Trophoblast cell (in vitro differentiated cells and primary cell): Measurements from ENCODE around the gene MDH1B.

Source experiments
- DNase-seq, 2 donors: peaks; one replicate each; pipeline ENCODE4 v3.0.0-alpha.2; 2016
- H2AFZ ChIP-seq: 2 replicates; pipeline ENCODE4 v1.6.1; 2013; ENCODE audit warnings: low read length, moderate library complexity, mild to moderate bottlenecking; ENCODE audit not compliant: insufficient read depth, poor library complexity
- H2AK5ac ChIP-seq: 2 replicates; pipeline ENCODE4 v1.6.1; 2013; ENCODE audit warnings: mild to moderate bottlenecking, low read length
- H2BK120ac ChIP-seq: 2 replicates; pipeline ENCODE4 v1.6.1; 2013; ENCODE audit warnings: low read length, mild to moderate bottlenecking, moderate library complexity; ENCODE audit not compliant: insufficient read depth, poor library complexity
- H2BK12ac ChIP-seq: 2 replicates; pipeline ENCODE4 v1.6.1; 2013; ENCODE audit warnings: mild to moderate bottlenecking, low read length, moderate library complexity
- H2BK5ac ChIP-seq: 2 replicates; pipeline ENCODE4 v1.6.1; 2013; ENCODE audit warnings: low read length, low read depth, moderate library complexity, mild to moderate bottlenecking; ENCODE audit not compliant: poor library complexity
- H3K14ac ChIP-seq: 2 replicates; pipeline ENCODE4 v1.6.1; 2013; ENCODE audit warnings: mild to moderate bottlenecking, low read length
- H3K18ac ChIP-seq: 2 replicates; pipeline ENCODE4 v1.6.1; 2013; ENCODE audit warnings: mild to moderate bottlenecking, low read length
- H3K23ac ChIP-seq: 2 replicates; pipeline ENCODE4 v1.6.1; 2013; ENCODE audit warnings: low read length
- H3K27ac ChIP-seq: 2 replicates; pipeline ENCODE4 v1.5.1; 2013; ENCODE audit warnings: low read depth, mild to moderate bottlenecking, inconsistent platforms, low read length, moderate library complexity
- H3K27me3 ChIP-seq: 2 replicates; pipeline ENCODE4 v1.6.1; 2013; ENCODE audit warnings: inconsistent platforms, mild to moderate bottlenecking, low read length, moderate library complexity; ENCODE audit not compliant: insufficient read depth
- H3K36me3 ChIP-seq, 2 experiments: 1 replicate in 1 of 2; 2 replicates in 1 of 2; pipeline ENCODE4 v1.6.1; 2013; ENCODE audit warnings: low read length in 2 of 2, mild to moderate bottlenecking in 2 of 2, moderate library complexity in 1 of 2; ENCODE audit not compliant: insufficient read depth in 2 of 2, control insufficient read depth in 1 of 2
- H3K4ac ChIP-seq: 2 replicates; pipeline ENCODE4 v1.6.1; 2013; ENCODE audit warnings: low read depth, mild to moderate bottlenecking, low read length, moderate library complexity
- H3K4me1 ChIP-seq, 2 experiments: 1 replicate in 1 of 2; 2 replicates in 1 of 2; pipeline ENCODE4 v1.6.1; 2013; ENCODE audit warnings: low read length in 2 of 2, mild to moderate bottlenecking in 2 of 2, moderate library complexity in 1 of 2; ENCODE audit not compliant: insufficient read depth in 2 of 2, control insufficient read depth in 1 of 2
- H3K4me2 ChIP-seq: 2 replicates; pipeline ENCODE4 v1.6.1; 2013; ENCODE audit warnings: inconsistent platforms, mild to moderate bottlenecking, low read length, moderate library complexity
- H3K4me3 ChIP-seq: 2 replicates; pipeline ENCODE4 v1.5.1; 2013; ENCODE audit warnings: mild to moderate bottlenecking, low read depth, low read length, inconsistent platforms
- H3K79me1 ChIP-seq: one replicate; pipeline ENCODE4 v1.6.1; 2013; ENCODE audit warnings: low read length
- H3K79me2 ChIP-seq: 2 replicates; pipeline ENCODE4 v1.6.1; 2013; ENCODE audit warnings: low read length, mild to moderate bottlenecking; ENCODE audit not compliant: control insufficient read depth, insufficient read depth, poor library complexity
- H3K9ac ChIP-seq: 2 replicates; pipeline ENCODE4 v1.6.1; 2013; ENCODE audit warnings: mild to moderate bottlenecking, low read length
- H3K9me3 ChIP-seq: 2 replicates; pipeline ENCODE4 v1.6.1; 2013; ENCODE audit warnings: low read depth, mild to moderate bottlenecking, control low read depth, inconsistent platforms, low read length; ENCODE audit not compliant: insufficient read depth
- H4K12ac ChIP-seq: 2 replicates; pipeline ENCODE4 v1.6.1; 2013; ENCODE audit warnings: low read depth, mild to moderate bottlenecking, low read length, moderate library complexity
- H4K8ac ChIP-seq: 2 replicates; pipeline ENCODE4 v1.6.1; 2013; ENCODE audit warnings: low read depth, mild to moderate bottlenecking, low read length, moderate library complexity
- H4K91ac ChIP-seq: one replicate; pipeline ENCODE4 v1.6.1; 2013; ENCODE audit warnings: low read depth, mild to moderate bottlenecking, low read length, moderate library complexity
- WGBS: extraction: QIAGEN DNeasy Blood & Tissue Kit; methylation state at CpG from one replicate; pipeline ENCODE4 v1.1.7; 2013; ENCODE audit warnings: missing lambda C conversion rate; ENCODE audit not compliant: insufficient read length, insufficient coverage; ENCODE audit errors: extremely low coverage; 5-methylcytosine and 5-hydroxymethylcytosine counted together

MDH1B gene

GRCh38 chr2:206701952-206702605, 63.0 kb downstream of the MDH1B start:
- Histone ChIP-seq H3K79me1 (no peaks in the 10 kb centered on the region), H3K36me3 (no peaks in the 10 kb centered on the region), H2BK5ac (no peak overlapping the region), H3K14ac (no peak overlapping the region), H3K23ac (no peak overlapping the region), H2AFZ (no peak overlapping the region), H3K79me2 (no peaks in the 10 kb centered on the region), H3K27me3 (no peaks in the 10 kb centered on the region), H3K4me3 (no peak overlapping the region), H3K27ac (no peak overlapping the region), H2BK120ac (no peak overlapping the region), H3K4me2 (no peak overlapping the region), H4K12ac (no peak overlapping the region), H3K9me3 (no peaks in the 10 kb centered on the region), H2AK5ac (no peak overlapping the region), H4K8ac (no peak overlapping the region), H2BK12ac (no peak overlapping the region), H3K4me1 (no peaks in the 10 kb centered on the region), H3K9ac (no peak overlapping the region), H3K4ac (no peak overlapping the region), H3K18ac (no peak overlapping the region), H4K91ac (no peak overlapping the region)
- DNase-seq = no peak
- WGBS = no CpG with 5 or more reads among the region's 8 CpGs

- no peaks in the 10 kb centered on the region for H3K79me1 ChIP-seq
- no peak for DNase-seq
- no CpG with 5 or more reads among the region's 8 CpGs for WGBS
- no peak overlapping the region for H2AK5ac ChIP-seq
- no peak overlapping the region for H4K12ac ChIP-seq
- no peak overlapping the region for H3K4ac ChIP-seq
- no peak overlapping the region for H2BK12ac ChIP-seq
- H3K4me3 ChIP-seq = no peak overlapping the region
- no peak overlapping the region for H3K4me2 ChIP-seq
- no peak overlapping the region for H2BK120ac ChIP-seq
- H3K4me1 ChIP-seq = no peaks in the 10 kb centered on the region
- H3K27me3 ChIP-seq = no peaks in the 10 kb centered on the region
- H2AFZ ChIP-seq = no peak overlapping the region
- no peak overlapping the region for H4K91ac ChIP-seq
- H2BK5ac ChIP-seq = no peak overlapping the region
- H3K27ac ChIP-seq = no peak overlapping the region
- H3K23ac ChIP-seq = no peak overlapping the region
- H3K79me2 ChIP-seq = no peaks in the 10 kb centered on the region
- H3K36me3 ChIP-seq = no peaks in the 10 kb centered on the region
- no peak overlapping the region for H3K14ac ChIP-seq
- no peak overlapping the region for H4K8ac ChIP-seq
- no peak overlapping the region for H3K9ac ChIP-seq
- H3K9me3 ChIP-seq = no peaks in the 10 kb centered on the region
- H3K18ac ChIP-seq = no peak overlapping the region
These were observed 65.0 kb downstream of the MDH1B start for GRCh38 chr2:206700156-206700555.

- no peak overlapping the region for H3K23ac ChIP-seq
- H4K8ac ChIP-seq = no peak overlapping the region
- no peaks in the 10 kb centered on the region for H3K36me3 ChIP-seq
- WGBS = no CpG with 5 or more reads among the region's 3 CpGs
- H3K4me3 ChIP-seq = no peak overlapping the region
- no peak overlapping the region for H2AFZ ChIP-seq
- no peak overlapping the region for H4K12ac ChIP-seq
- H3K79me1 ChIP-seq = no peaks in the 10 kb centered on the region
- DNase-seq = no peak
- H2BK120ac ChIP-seq = no peak overlapping the region
- no peak overlapping the region for H3K4me2 ChIP-seq
- H2BK12ac ChIP-seq = no peak overlapping the region
- H4K91ac ChIP-seq = no peak overlapping the region
- no peak overlapping the region for H3K9ac ChIP-seq
- H2AK5ac ChIP-seq = no peak overlapping the region
- no peak overlapping the region for H3K4ac ChIP-seq
- H3K27ac ChIP-seq = no peak overlapping the region
- no peak overlapping the region for H3K18ac ChIP-seq
- H3K14ac ChIP-seq = no peak overlapping the region
- H2BK5ac ChIP-seq = no peak overlapping the region
- no peaks in the 10 kb centered on the region for H3K9me3 ChIP-seq
- no peaks in the 10 kb centered on the region for H3K27me3 ChIP-seq
- no peaks in the 10 kb centered on the region for H3K4me1 ChIP-seq
- no peaks in the 10 kb centered on the region for H3K79me2 ChIP-seq
These were observed 66.3 kb downstream of the MDH1B start for GRCh38 chr2:206698811-206699210.

- Histone ChIP-seq H4K12ac (no peak overlapping the region), H2AK5ac (no peak overlapping the region)
These were observed 68.2 kb downstream of the MDH1B start for GRCh38 chr2:206696910-206697309.

More at GRCh38 chr2:206696910-206697309, 68.2 kb downstream of the MDH1B start:
- no peak overlapping the region for H4K91ac ChIP-seq
- no peak overlapping the region for H3K4me3 ChIP-seq
- H3K4me2 ChIP-seq = no peak overlapping the region
- DNase-seq = no peak
- no peak overlapping the region for H2BK12ac ChIP-seq
- H3K79me2 ChIP-seq = no peaks in the 10 kb centered on the region
- no peak overlapping the region for H3K9ac ChIP-seq
- no peak overlapping the region for H4K8ac ChIP-seq
- H3K9me3 ChIP-seq = no peaks in the 10 kb centered on the region
- H2BK120ac ChIP-seq = no peak overlapping the region
- no peak overlapping the region for H2AFZ ChIP-seq
- H3K4me1 ChIP-seq = no peaks in the 10 kb centered on the region
- H3K27me3 ChIP-seq = no peaks in the 10 kb centered on the region
- no peak overlapping the region for H3K23ac ChIP-seq
- no peaks in the 10 kb centered on the region for H3K36me3 ChIP-seq
- no peak overlapping the region for H3K14ac ChIP-seq
- H2BK5ac ChIP-seq = no peak overlapping the region
- no peak overlapping the region for H3K18ac ChIP-seq
- no peak overlapping the region for H3K4ac ChIP-seq
- no peak overlapping the region for H3K27ac ChIP-seq
- no peaks in the 10 kb centered on the region for H3K79me1 ChIP-seq
